Gastroesophageal sphincter (tissue), 3 donors: ENCODE measurements around the gene TDRD10.

Source experiments
- EP300 ChIP-seq: sonication (generic); formaldehyde crosslinking; IDR thresholded peaks from one replicate; pipeline ENCODE4 v1.6.1; 2017; ENCODE audit warnings: antibody characterized with exemption, mild to moderate bottlenecking
- POLR2AphosphoS5 ChIP-seq: sonication (generic); formaldehyde crosslinking; IDR thresholded peaks from one replicate; pipeline ENCODE4 v1.6.1; 2017; ENCODE audit warnings: antibody characterized with exemption
- TF ChIP-seq, protein P1 (sequence below), 4 experiments: fragments of 200-600 bp in 2 of 4; fragments of 450-650 bp in 2 of 4; sonication (generic) in 1 of 4; IDR thresholded peaks; one replicate each; pipeline ENCODE4 v1.5.1; 2017 to 2019; ENCODE audit warnings: antibody characterized with exemption in 4 of 4, mild to moderate bottlenecking in 2 of 4, moderate library complexity in 2 of 4

DNA sequence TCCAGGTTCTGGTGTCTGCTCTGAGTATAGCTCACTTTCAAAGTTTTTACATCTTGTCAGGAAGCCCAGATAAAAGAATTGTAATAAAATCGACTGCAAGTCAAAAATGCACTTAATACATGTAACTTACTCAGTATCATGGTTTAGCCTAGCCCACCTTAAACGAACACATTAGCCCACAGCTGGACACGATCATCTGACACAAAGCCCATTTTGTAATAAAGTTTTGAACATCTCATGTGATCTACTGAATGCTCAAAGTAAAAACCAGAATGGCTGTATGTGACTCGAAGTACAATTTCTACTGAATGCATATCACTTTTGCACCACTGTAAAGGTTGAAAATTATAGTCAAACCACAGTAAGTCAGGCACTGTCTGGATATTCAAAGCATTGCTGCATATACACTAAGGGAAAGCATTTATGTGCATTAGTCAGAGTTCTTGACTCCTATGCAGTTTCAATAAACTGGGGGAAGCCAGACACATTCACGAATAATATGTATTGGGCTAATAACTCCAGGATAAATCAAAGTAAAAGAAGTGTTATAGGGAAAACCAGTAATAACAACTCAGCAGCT lies 12.2 kb upstream of the TDRD10 start:
- TF ChIP-seq EP300 (no peak), POLR2AphosphoS5 (no peak)
- TF ChIP-seq, protein P1, sequence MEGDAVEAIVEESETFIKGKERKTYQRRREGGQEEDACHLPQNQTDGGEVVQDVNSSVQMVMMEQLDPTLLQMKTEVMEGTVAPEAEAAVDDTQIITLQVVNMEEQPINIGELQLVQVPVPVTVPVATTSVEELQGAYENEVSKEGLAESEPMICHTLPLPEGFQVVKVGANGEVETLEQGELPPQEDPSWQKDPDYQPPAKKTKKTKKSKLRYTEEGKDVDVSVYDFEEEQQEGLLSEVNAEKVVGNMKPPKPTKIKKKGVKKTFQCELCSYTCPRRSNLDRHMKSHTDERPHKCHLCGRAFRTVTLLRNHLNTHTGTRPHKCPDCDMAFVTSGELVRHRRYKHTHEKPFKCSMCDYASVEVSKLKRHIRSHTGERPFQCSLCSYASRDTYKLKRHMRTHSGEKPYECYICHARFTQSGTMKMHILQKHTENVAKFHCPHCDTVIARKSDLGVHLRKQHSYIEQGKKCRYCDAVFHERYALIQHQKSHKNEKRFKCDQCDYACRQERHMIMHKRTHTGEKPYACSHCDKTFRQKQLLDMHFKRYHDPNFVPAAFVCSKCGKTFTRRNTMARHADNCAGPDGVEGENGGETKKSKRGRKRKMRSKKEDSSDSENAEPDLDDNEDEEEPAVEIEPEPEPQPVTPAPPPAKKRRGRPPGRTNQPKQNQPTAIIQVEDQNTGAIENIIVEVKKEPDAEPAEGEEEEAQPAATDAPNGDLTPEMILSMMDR (IDR thresholded peaks at IDR 0.05): no peak
